ENCODE measurements around the gene APOL6. TPM values are rescaled to one million over a fixed set of nuclear protein-coding genes. Genes with fewer than 3 reads are reported as not detected.

Gene APOL6
- total and polyA plus RNA-seq, 9 of the 15 experiments (the other 6 are each of a cell fraction or from before 2014, with no cell fraction given) = 0.29 to 1.2 (median 0.70) TPM

DNA sequence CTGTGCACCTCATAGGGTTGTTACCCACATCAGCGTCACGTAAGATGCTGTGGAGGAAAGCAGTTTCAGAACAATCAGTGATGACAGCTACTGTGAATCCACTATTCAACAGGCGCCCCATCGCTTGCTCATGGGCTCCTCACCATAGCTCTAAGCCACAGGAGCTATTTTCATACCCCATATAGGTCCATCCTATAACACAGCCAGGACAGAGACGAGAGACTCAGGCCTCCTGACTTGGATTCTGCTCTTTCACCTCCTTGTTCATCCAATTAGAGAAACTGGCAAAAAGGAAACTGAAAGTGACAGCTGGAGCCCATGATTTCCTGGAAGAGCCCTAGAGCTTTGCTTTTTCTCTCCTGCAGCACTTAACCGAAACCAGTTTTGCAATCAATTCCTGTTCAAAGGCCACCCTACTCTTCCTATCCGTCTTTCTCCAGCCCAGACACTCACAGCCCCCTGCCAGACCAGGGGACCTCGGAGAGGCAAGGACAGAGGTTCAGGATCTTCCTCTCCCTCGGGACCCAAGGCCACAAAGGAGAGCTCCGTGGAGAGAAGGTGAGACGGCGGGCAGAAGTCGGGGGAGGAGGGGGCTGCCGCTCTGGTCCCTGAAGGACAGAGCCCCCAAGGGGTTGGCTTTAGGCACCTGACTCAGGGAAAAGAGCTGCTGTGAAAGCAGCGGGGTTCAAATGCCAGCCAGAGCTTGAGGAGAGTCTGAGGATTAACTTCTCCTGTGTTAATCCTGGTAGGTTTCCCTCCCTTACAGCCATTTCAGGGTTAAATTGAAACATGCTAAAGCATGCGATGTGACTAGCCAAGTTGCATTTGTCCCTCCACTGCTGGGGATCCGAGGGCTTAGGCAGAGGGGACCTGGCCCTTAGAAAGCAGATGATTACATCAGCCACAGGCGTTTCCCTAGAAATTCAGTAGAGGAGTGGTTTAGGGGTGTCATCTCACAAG is at the start of gene APOL6 (continued):
- TF ChIP-seq, protein P1, sequence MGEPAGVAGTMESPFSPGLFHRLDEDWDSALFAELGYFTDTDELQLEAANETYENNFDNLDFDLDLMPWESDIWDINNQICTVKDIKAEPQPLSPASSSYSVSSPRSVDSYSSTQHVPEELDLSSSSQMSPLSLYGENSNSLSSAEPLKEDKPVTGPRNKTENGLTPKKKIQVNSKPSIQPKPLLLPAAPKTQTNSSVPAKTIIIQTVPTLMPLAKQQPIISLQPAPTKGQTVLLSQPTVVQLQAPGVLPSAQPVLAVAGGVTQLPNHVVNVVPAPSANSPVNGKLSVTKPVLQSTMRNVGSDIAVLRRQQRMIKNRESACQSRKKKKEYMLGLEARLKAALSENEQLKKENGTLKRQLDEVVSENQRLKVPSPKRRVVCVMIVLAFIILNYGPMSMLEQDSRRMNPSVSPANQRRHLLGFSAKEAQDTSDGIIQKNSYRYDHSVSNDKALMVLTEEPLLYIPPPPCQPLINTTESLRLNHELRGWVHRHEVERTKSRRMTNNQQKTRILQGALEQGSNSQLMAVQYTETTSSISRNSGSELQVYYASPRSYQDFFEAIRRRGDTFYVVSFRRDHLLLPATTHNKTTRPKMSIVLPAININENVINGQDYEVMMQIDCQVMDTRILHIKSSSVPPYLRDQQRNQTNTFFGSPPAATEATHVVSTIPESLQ (CRISPR knock-in tag; IDR thresholded peaks at IDR 0.05) = no peak
- TF ChIP-seq EP400 (IDR thresholded peaks at IDR 0.05) (peak; percentile 49), MIER1 (IDR thresholded peaks at IDR 0.05; ENCODE audit: low read depth) (no peak), HLTF (IDR thresholded peaks at IDR 0.05) (no peak), TCF3 (CRISPR knock-in tag; IDR thresholded peaks at IDR 0.05) (no peak), POLR2H (tag; IDR thresholded peaks at IDR 0.05; ENCODE audit: low read depth) (peak; percentile 40; the same call in 1 of the 2 replicates), ZNF589 (CRISPR knock-in tag; IDR thresholded peaks at IDR 0.05; ENCODE audit: low read depth) (peak; percentile 62; the same call in 1 of the 2 replicates), MTA2 (IDR thresholded peaks at IDR 0.05; ENCODE audit: low read depth) (no peak), RFX1 (IDR thresholded peaks at IDR 0.05) (no peak)
- TF ChIP-seq, protein P2, sequence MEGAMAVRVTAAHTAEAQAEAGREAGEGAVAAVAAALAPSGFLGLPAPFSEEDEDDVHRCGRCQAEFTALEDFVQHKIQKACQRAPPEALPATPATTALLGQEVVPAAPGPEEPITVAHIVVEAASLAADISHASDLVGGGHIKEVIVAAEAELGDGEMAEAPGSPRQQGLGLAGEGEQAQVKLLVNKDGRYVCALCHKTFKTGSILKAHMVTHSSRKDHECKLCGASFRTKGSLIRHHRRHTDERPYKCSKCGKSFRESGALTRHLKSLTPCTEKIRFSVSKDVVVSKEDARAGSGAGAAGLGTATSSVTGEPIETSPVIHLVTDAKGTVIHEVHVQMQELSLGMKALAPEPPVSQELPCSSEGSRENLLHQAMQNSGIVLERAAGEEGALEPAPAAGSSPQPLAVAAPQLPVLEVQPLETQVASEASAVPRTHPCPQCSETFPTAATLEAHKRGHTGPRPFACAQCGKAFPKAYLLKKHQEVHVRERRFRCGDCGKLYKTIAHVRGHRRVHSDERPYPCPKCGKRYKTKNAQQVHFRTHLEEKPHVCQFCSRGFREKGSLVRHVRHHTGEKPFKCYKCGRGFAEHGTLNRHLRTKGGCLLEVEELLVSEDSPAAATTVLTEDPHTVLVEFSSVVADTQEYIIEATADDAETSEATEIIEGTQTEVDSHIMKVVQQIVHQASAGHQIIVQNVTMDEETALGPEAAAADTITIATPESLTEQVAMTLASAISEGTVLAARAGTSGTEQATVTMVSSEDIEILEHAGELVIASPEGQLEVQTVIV (CRISPR knock-in tag; IDR thresholded peaks at IDR 0.05; ENCODE audit: borderline replicate concordance) = no peak
- TF ChIP-seq, protein P3, sequence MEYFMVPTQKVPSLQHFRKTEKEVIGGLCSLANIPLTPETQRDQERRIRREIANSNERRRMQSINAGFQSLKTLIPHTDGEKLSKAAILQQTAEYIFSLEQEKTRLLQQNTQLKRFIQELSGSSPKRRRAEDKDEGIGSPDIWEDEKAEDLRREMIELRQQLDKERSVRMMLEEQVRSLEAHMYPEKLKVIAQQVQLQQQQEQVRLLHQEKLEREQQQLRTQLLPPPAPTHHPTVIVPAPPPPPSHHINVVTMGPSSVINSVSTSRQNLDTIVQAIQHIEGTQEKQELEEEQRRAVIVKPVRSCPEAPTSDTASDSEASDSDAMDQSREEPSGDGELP (CRISPR knock-in tag; IDR thresholded peaks at IDR 0.05; ENCODE audit: borderline replicate concordance) = no peak
- TF ChIP-seq, protein P4, sequence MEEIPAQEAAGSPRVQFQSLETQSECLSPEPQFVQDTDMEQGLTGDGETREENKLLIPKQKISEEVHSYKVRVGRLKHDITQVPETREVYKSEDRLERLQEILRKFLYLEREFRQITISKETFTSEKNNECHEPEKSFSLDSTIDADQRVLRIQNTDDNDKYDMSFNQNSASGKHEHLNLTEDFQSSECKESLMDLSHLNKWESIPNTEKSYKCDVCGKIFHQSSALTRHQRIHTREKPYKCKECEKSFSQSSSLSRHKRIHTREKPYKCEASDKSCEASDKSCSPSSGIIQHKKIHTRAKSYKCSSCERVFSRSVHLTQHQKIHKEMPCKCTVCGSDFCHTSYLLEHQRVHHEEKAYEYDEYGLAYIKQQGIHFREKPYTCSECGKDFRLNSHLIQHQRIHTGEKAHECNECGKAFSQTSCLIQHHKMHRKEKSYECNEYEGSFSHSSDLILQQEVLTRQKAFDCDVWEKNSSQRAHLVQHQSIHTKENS (CRISPR knock-in tag; IDR thresholded peaks at IDR 0.05) = no peak
